Bone marrow (tissue), 2 donors: Measurements from ENCODE around the gene WDR64.

Experiments used
- DNase-seq, 2 donors: peaks; one replicate each; lab custom pipeline; 2025; lab: John Stamatoyannopoulos, UW

The WDR64 gene

GRCh38 chr1:241738284-241739078 lies 86.4 kb downstream of the WDR64 start:
- DNase-seq, result no peak

GRCh38 chr1:241742084-241742483 lies 90.0 kb downstream of the WDR64 start:
- no peak for DNase-seq

GRCh38 chr1:241744591-241744990 lies 92.5 kb downstream of the WDR64 start:
- no peak for DNase-seq

- DNase-seq, result no peak
Observed at GRCh38 chr1:241747992-241748391, 95.9 kb downstream of the WDR64 start.

- DNase-seq, result no peak
Observed at GRCh38 chr1:241749041-241749944, 97.2 kb downstream of the WDR64 start.

- no peak for DNase-seq
Observed at GRCh38 chr1:241749945-241750695, 98.0 kb downstream of the WDR64 start.

GRCh38 chr1:241751524-241751923 lies 99.4 kb downstream of the WDR64 start:
- DNase-seq, result no peak

GRCh38 chr1:241762713-241763339 lies 110.7 kb downstream of the WDR64 start:
- DNase-seq, result no peak

GRCh38 chr1:241765390-241765789 lies 113.3 kb downstream of the WDR64 start:
- no peak for DNase-seq

GRCh38 chr1:241767737-241768136 lies 115.7 kb downstream of the WDR64 start:
- no peak for DNase-seq

GRCh38 chr1:241770115-241770514 lies 118.0 kb downstream of the WDR64 start:
- DNase-seq, result no peak

- DNase-seq, result no peak
Observed at GRCh38 chr1:241771117-241771516, 119.0 kb downstream of the WDR64 start.

GRCh38 chr1:241772932-241773500 lies 120.9 kb downstream of the WDR64 start:
- no peak for DNase-seq

GRCh38 chr1:241773991-241774390 lies 121.9 kb downstream of the WDR64 start:
- DNase-seq, result no peak

- no peak for DNase-seq
Observed at GRCh38 chr1:241775021-241775420, 122.9 kb downstream of the WDR64 start.

GRCh38 chr1:241776911-241777310 lies 124.8 kb downstream of the WDR64 start:
- no peak for DNase-seq

GRCh38 chr1:241778117-241778516 lies 126.0 kb downstream of the WDR64 start:
- DNase-seq, result no peak

GRCh38 chr1:241779897-241780296 lies 127.8 kb downstream of the WDR64 start:
- no peak for DNase-seq

GRCh38 chr1:241782396-241782795 lies 130.3 kb downstream of the WDR64 start:
- DNase-seq, result no peak

GRCh38 chr1:241787691-241788090 lies 135.6 kb downstream of the WDR64 start:
- DNase-seq, result no peak

GRCh38 chr1:241789061-241789460 lies 137.0 kb downstream of the WDR64 start:
- no peak for DNase-seq
